GM10266 (cell line): ENCODE data around the gene APPL1.

Experiments
- DNase-seq: peaks from one replicate; pipeline ENCODE4 v3.0.0; 2012; ENCODE audit errors: extremely low spot score
- CTCF ChIP-seq: IDR thresholded peaks from 2 replicates; pipeline ENCODE4 v1.5.1; 2012; ENCODE audit warnings: mild to moderate bottlenecking, low read depth; ENCODE audit not compliant: control insufficient read depth, insufficient read depth; ENCODE audit errors: missing control alignments

APPL1 gene

GRCh38 chr3:57268416-57268815 is 40.9 kb downstream of the APPL1 start:
- DNase-seq = no peak

GRCh38 chr3:57274845-57275244 is 47.3 kb downstream of the APPL1 start:
- no peak for TF ChIP-seq CTCF
- DNase-seq = no peak

More at GRCh38 chr3:57268416-57268815, 40.9 kb downstream of the APPL1 start:
- TF ChIP-seq CTCF = no peak

GRCh38 chr3:57275393-57275792 is 47.9 kb downstream of the APPL1 start:
- TF ChIP-seq CTCF = no peak
- no peak for DNase-seq

GRCh38 chr3:57278237-57278636 is 50.7 kb downstream of the APPL1 start:
- no peak for TF ChIP-seq CTCF
- DNase-seq = no peak

GRCh38 chr3:57279685-57280084 is 52.2 kb downstream of the APPL1 start:
- TF ChIP-seq CTCF = no peak
- DNase-seq = no peak

- no peak for TF ChIP-seq CTCF
- no peak for DNase-seq
These were observed 54.2 kb downstream of the APPL1 start for GRCh38 chr3:57281715-57282114.

- no peak for TF ChIP-seq CTCF
- no peak for DNase-seq
These were observed 55.8 kb downstream of the APPL1 start for GRCh38 chr3:57283334-57283733.
